ENCODE data around the gene ADAMTS6.

Gene ADAMTS6

GRCh38 chr5:65276178-65276890 lies 205.4 kb downstream of the ADAMTS6 start:
- H3K4ac ChIP-seq (ENCODE audit: low read depth, low read length): no peak overlapping the region
- no peak overlapping the region for H2AK5ac ChIP-seq (ENCODE audit: low read length)
- peak; percentile 11 for DNase-seq
- H3K9ac ChIP-seq (ENCODE audit: low read length): no peak overlapping the region
- no peak overlapping the region for H3K4me2 ChIP-seq (ENCODE audit: low read length)
- no peaks in the 10 kb centered on the region for H3K27me3 ChIP-seq (ENCODE audit: insufficient read depth, low read length, poor library complexity)
- peaks cover 1% of the 10 kb centered on the region for H3K4me1 ChIP-seq (ENCODE audit: control insufficient read depth, low read depth, low read length)
- no peaks in the 10 kb centered on the region for H3K79me2 ChIP-seq (ENCODE audit: control insufficient read depth, insufficient read depth, low read length)
- WGBS (ENCODE audit: extremely low coverage, insufficient coverage, low lambda C conversion rate): no CpG with 5 or more reads among the region's 1 CpG
- no peak overlapping the region for H4K5ac ChIP-seq (ENCODE audit: low read length)
- H3K18ac ChIP-seq (ENCODE audit: low read length): no peak overlapping the region
- no peak overlapping the region for H4K8ac ChIP-seq (ENCODE audit: low read depth, low read length)
- H3K36me3 ChIP-seq (ENCODE audit: control insufficient read depth, insufficient read depth, low read length): no peaks in the 10 kb centered on the region
- H2BK120ac ChIP-seq (ENCODE audit: low read depth, low read length): no peak overlapping the region
- no peak overlapping the region for H2BK5ac ChIP-seq (ENCODE audit: low read length)
- no peak overlapping the region for H3K27ac ChIP-seq (ENCODE audit: low read depth, low read length)
- H3K4me3 ChIP-seq (ENCODE audit: low read length): no peak overlapping the region
- H2BK15ac ChIP-seq (replicated peaks; ENCODE audit: low read depth): no peak overlapping the region
- H3K79me1 ChIP-seq (ENCODE audit: low read length): no peaks in the 10 kb centered on the region
- H3K23ac ChIP-seq (ENCODE audit: low read length): no peak overlapping the region
- no peak overlapping the region for H3K56ac ChIP-seq (ENCODE audit: low read length)

DNA sequence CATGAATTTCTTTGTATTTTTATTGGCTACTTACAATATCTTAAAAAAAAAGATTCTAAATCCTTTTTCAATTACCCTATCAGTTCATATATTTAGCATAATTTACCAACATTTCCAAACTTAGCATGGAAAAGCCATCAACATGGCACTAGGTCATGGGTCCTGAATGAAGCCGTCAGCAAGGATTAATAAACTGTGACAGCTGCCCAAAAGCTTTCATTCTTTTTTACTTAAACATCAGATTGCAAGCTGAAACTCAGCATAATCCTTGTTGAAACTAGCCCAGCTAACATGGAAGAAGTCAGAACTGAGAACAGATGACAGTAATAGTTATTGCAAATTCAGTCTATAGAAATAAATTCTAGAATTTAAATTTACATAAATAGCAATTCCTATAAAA lies 209.8 kb downstream of the ADAMTS6 start:
- H3K4me2 ChIP-seq (ENCODE audit: low read length): no peak overlapping the region
- H2BK15ac ChIP-seq (replicated peaks; ENCODE audit: low read depth): no peak overlapping the region
- DNase-seq: no peak
- H3K36me3 ChIP-seq (ENCODE audit: control insufficient read depth, insufficient read depth, low read length): no peaks in the 10 kb centered on the region
- no CpG with 5 or more reads among the region's 1 CpG for WGBS (ENCODE audit: extremely low coverage, insufficient coverage, low lambda C conversion rate)
- no peak overlapping the region for H2BK5ac ChIP-seq (ENCODE audit: low read length)
- H3K56ac ChIP-seq (ENCODE audit: low read length): no peak overlapping the region
- H3K18ac ChIP-seq (ENCODE audit: low read length): no peak overlapping the region
- H3K23ac ChIP-seq (ENCODE audit: low read length): no peak overlapping the region
- no peaks in the 10 kb centered on the region for H3K79me2 ChIP-seq (ENCODE audit: control insufficient read depth, insufficient read depth, low read length)
- no peak overlapping the region for H4K8ac ChIP-seq (ENCODE audit: low read depth, low read length)
- no peak overlapping the region for H3K4me3 ChIP-seq (ENCODE audit: low read length)
- no peak overlapping the region for H2AK5ac ChIP-seq (ENCODE audit: low read length)
- H3K9ac ChIP-seq (ENCODE audit: low read length): no peak overlapping the region
- H3K79me1 ChIP-seq (ENCODE audit: low read length): no peaks in the 10 kb centered on the region
- no peaks in the 10 kb centered on the region for H3K27me3 ChIP-seq (ENCODE audit: insufficient read depth, low read length, poor library complexity)
- H3K27ac ChIP-seq (ENCODE audit: low read depth, low read length): no peak overlapping the region
- H4K5ac ChIP-seq (ENCODE audit: low read length): no peak overlapping the region
- no peak overlapping the region for H2BK120ac ChIP-seq (ENCODE audit: low read depth, low read length)
- no peak overlapping the region for H3K4ac ChIP-seq (ENCODE audit: low read depth, low read length)
- H3K4me1 ChIP-seq (ENCODE audit: control insufficient read depth, low read depth, low read length): peaks cover 1% of the 10 kb centered on the region

DNA sequence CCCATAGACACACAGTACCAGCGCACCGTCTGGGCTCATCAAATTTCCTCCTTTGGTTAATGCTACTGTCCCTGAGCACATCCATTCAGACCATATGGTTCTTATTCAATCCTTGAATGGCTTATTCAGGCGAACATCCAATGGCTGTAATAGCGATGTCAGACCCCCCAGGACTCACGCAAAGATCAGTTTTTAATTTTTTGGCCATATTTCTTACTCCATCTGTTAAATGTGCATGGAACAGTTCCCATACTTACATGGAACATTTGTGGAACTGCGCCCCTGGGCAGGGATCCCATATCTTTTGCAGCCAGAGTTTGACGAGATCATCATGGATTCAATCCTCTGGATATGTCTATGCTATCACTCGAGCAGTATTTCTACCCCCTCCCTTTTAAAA lies 213.2 kb downstream of the ADAMTS6 start:
- Histone ChIP-seq H3K18ac (ENCODE audit: low read length) (no peak overlapping the region), H4K8ac (ENCODE audit: low read depth, low read length) (no peak overlapping the region), H3K79me2 (ENCODE audit: control insufficient read depth, insufficient read depth, low read length) (no peaks in the 10 kb centered on the region), H3K4ac (ENCODE audit: low read depth, low read length) (no peak overlapping the region), H2BK5ac (ENCODE audit: low read length) (no peak overlapping the region), H2BK15ac (replicated peaks; ENCODE audit: low read depth) (no peak overlapping the region), H3K36me3 (ENCODE audit: control insufficient read depth, insufficient read depth, low read length) (no peaks in the 10 kb centered on the region), H3K9ac (ENCODE audit: low read length) (no peak overlapping the region), H3K27ac (ENCODE audit: low read depth, low read length) (no peak overlapping the region), H3K23ac (ENCODE audit: low read length) (no peak overlapping the region), H3K4me1 (ENCODE audit: control insufficient read depth, low read depth, low read length) (no peaks in the 10 kb centered on the region), H2BK120ac (ENCODE audit: low read depth, low read length) (no peak overlapping the region), H3K56ac (ENCODE audit: low read length) (no peak overlapping the region), H3K79me1 (ENCODE audit: low read length) (no peaks in the 10 kb centered on the region), H2AK5ac (ENCODE audit: low read length) (no peak overlapping the region), H4K5ac (ENCODE audit: low read length) (no peak overlapping the region), H3K4me3 (ENCODE audit: low read length) (no peak overlapping the region), H3K27me3 (ENCODE audit: insufficient read depth, low read length, poor library complexity) (no peaks in the 10 kb centered on the region), H3K4me2 (ENCODE audit: low read length) (no peak overlapping the region)
- no peak for DNase-seq
- WGBS (ENCODE audit: extremely low coverage, insufficient coverage, low lambda C conversion rate): no CpG with 5 or more reads among the region's 8 CpGs

GRCh38 chr5:65264420-65264819 lies 217.3 kb downstream of the ADAMTS6 start:
- Histone ChIP-seq H3K4me2 (ENCODE audit: low read length) (no peak overlapping the region), H2BK15ac (replicated peaks; ENCODE audit: low read depth) (no peak overlapping the region), H2AK5ac (ENCODE audit: low read length) (no peak overlapping the region), H3K4me1 (ENCODE audit: control insufficient read depth, low read depth, low read length) (peaks cover 3% of the 10 kb centered on the region), H3K4ac (ENCODE audit: low read depth, low read length) (no peak overlapping the region), H2BK5ac (ENCODE audit: low read length) (no peak overlapping the region), H4K8ac (ENCODE audit: low read depth, low read length) (no peak overlapping the region), H4K5ac (ENCODE audit: low read length) (no peak overlapping the region), H3K4me3 (ENCODE audit: low read length) (no peak overlapping the region), H3K79me2 (ENCODE audit: control insufficient read depth, insufficient read depth, low read length) (no peaks in the 10 kb centered on the region), H3K36me3 (ENCODE audit: control insufficient read depth, insufficient read depth, low read length) (no peaks in the 10 kb centered on the region), H3K9ac (ENCODE audit: low read length) (no peak overlapping the region), H3K23ac (ENCODE audit: low read length) (no peak overlapping the region), H3K56ac (ENCODE audit: low read length) (no peak overlapping the region), H3K79me1 (ENCODE audit: low read length) (no peaks in the 10 kb centered on the region), H3K18ac (ENCODE audit: low read length) (no peak overlapping the region), H3K27ac (ENCODE audit: low read depth, low read length) (no peak overlapping the region), H2BK120ac (ENCODE audit: low read depth, low read length) (no peak overlapping the region), H3K27me3 (ENCODE audit: insufficient read depth, low read length, poor library complexity) (no peaks in the 10 kb centered on the region)
- DNase-seq: no peak
- WGBS (ENCODE audit: extremely low coverage, insufficient coverage, low lambda C conversion rate): no CpG with 5 or more reads among the region's 1 CpG

DNA sequence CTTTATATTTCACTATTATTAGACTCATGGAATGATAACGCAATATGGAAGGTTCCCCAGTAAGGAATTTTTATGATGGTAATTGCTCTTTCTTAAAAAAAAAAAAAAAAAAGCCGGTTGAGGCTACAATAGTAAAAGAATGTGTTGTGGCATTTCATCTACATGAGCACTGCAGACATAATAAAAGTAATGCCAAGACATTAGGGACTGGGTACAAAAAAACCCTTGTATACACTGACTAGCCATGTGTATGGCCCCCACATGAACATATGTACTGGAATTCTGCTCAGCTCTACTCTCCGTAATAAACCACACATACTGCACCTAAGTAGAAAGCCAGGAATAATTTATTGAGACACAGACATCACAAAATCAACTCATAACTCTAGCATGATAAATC lies 218.4 kb downstream of the ADAMTS6 start:
- Histone ChIP-seq H2BK15ac (replicated peaks; ENCODE audit: low read depth) (no peak overlapping the region), H3K27me3 (ENCODE audit: insufficient read depth, low read length, poor library complexity) (no peaks in the 10 kb centered on the region), H3K4me3 (ENCODE audit: low read length) (no peak overlapping the region), H4K8ac (ENCODE audit: low read depth, low read length) (no peak overlapping the region), H3K23ac (ENCODE audit: low read length) (no peak overlapping the region), H2BK120ac (ENCODE audit: low read depth, low read length) (no peak overlapping the region), H3K79me2 (ENCODE audit: control insufficient read depth, insufficient read depth, low read length) (no peaks in the 10 kb centered on the region), H2AK5ac (ENCODE audit: low read length) (no peak overlapping the region), H3K4ac (ENCODE audit: low read depth, low read length) (no peak overlapping the region), H3K79me1 (ENCODE audit: low read length) (no peaks in the 10 kb centered on the region), H3K27ac (ENCODE audit: low read depth, low read length) (no peak overlapping the region), H3K4me2 (ENCODE audit: low read length) (no peak overlapping the region), H3K36me3 (ENCODE audit: control insufficient read depth, insufficient read depth, low read length) (no peaks in the 10 kb centered on the region), H3K56ac (ENCODE audit: low read length) (no peak overlapping the region), H2BK5ac (ENCODE audit: low read length) (no peak overlapping the region), H3K9ac (ENCODE audit: low read length) (no peak overlapping the region), H4K5ac (ENCODE audit: low read length) (no peak overlapping the region), H3K18ac (ENCODE audit: low read length) (no peak overlapping the region), H3K4me1 (ENCODE audit: control insufficient read depth, low read depth, low read length) (peaks cover 3% of the 10 kb centered on the region)
- WGBS (ENCODE audit: extremely low coverage, insufficient coverage, low lambda C conversion rate): no CpG with 5 or more reads among the region's 3 CpGs
- DNase-seq: no peak

DNA sequence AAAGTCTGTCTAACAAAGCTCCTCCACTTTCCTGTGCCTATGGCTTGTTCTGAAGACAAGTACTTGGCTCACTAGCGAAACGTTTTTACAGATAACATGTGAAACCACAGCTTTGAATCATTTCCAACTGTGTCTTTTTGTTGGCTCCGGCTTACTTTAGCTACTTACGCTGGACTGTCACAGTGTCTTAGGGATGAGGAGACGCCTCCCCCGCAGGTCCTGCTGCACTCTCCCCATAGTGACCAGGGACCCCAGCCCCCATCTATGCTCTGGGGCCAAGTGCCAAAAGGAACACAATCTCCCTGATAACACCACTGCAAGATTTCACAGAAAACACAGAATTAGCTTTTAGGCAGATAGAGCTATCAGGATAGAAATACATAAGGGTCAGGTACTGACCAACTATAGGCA lies 219.1 kb downstream of the ADAMTS6 start:
- H2BK5ac ChIP-seq (ENCODE audit: low read length): no peak overlapping the region
- no CpG with 5 or more reads among the region's 6 CpGs for WGBS (ENCODE audit: extremely low coverage, insufficient coverage, low lambda C conversion rate)
- no peak overlapping the region for H3K4me2 ChIP-seq (ENCODE audit: low read length)
- H3K4me1 ChIP-seq (ENCODE audit: control insufficient read depth, low read depth, low read length): peaks cover 3% of the 10 kb centered on the region
- H3K4ac ChIP-seq (ENCODE audit: low read depth, low read length): no peak overlapping the region
- no peak overlapping the region for H3K27ac ChIP-seq (ENCODE audit: low read depth, low read length)
- H3K9ac ChIP-seq (ENCODE audit: low read length): no peak overlapping the region
- DNase-seq: peak; percentile 72
- no peak overlapping the region for H2BK120ac ChIP-seq (ENCODE audit: low read depth, low read length)
- H2BK15ac ChIP-seq (replicated peaks; ENCODE audit: low read depth): no peak overlapping the region
- no peak overlapping the region for H2AK5ac ChIP-seq (ENCODE audit: low read length)
- no peak overlapping the region for H3K4me3 ChIP-seq (ENCODE audit: low read length)
- no peaks in the 10 kb centered on the region for H3K36me3 ChIP-seq (ENCODE audit: control insufficient read depth, insufficient read depth, low read length)
- no peaks in the 10 kb centered on the region for H3K79me1 ChIP-seq (ENCODE audit: low read length)
- H3K23ac ChIP-seq (ENCODE audit: low read length): no peak overlapping the region
- no peaks in the 10 kb centered on the region for H3K79me2 ChIP-seq (ENCODE audit: control insufficient read depth, insufficient read depth, low read length)
- H4K8ac ChIP-seq (ENCODE audit: low read depth, low read length): no peak overlapping the region
- no peaks in the 10 kb centered on the region for H3K27me3 ChIP-seq (ENCODE audit: insufficient read depth, low read length, poor library complexity)
- no peak overlapping the region for H3K56ac ChIP-seq (ENCODE audit: low read length)
- H3K18ac ChIP-seq (ENCODE audit: low read length): no peak overlapping the region
- H4K5ac ChIP-seq (ENCODE audit: low read length): no peak overlapping the region
